Keratinocyte (primary cell): ENCODE measurements around the gene FGGY.

Source experiments
- CTCF ChIP-seq, 3 experiments: IDR thresholded peaks in 1 of 3; conservative IDR thresholded peaks in 1 of 3; optimal IDR thresholded peaks in 1 of 3; 2 replicates in 2 of 3; 3 replicates in 1 of 3; pipeline versions ENCODE3 to v1.5.1; 2011; ENCODE audit warnings: low read length in 3 of 3, mild to moderate bottlenecking in 3 of 3, moderate library complexity in 2 of 3, control low read depth in 1 of 3, inconsistent platforms in 1 of 3; ENCODE audit not compliant: insufficient read depth in 2 of 3; ENCODE audit errors: extremely low read depth in 1 of 3
- EZH2 ChIP-seq: IDR thresholded peaks from one replicate; pipeline ENCODE4 v1.6.1; 2012; ENCODE audit warnings: inconsistent platforms, mild to moderate bottlenecking, low read length, moderate library complexity

GRCh38 chr1:59342801-59343575, 46.1 kb downstream of the FGGY start:
- TF ChIP-seq CTCF (optimal IDR thresholded peaks at IDR 0.05 in 1 of 3, IDR thresholded peaks at IDR 0.05 in 1 of 3, conservative IDR thresholded peaks at IDR 0.05 in 1 of 3; ENCODE audit: extremely low read depth in 1 of 3, insufficient read depth in 2 of 3, low read length in 3 of 3): no peak
- TF ChIP-seq EZH2: no peak
